ENCODE data around the gene FAAP100.

DNA sequence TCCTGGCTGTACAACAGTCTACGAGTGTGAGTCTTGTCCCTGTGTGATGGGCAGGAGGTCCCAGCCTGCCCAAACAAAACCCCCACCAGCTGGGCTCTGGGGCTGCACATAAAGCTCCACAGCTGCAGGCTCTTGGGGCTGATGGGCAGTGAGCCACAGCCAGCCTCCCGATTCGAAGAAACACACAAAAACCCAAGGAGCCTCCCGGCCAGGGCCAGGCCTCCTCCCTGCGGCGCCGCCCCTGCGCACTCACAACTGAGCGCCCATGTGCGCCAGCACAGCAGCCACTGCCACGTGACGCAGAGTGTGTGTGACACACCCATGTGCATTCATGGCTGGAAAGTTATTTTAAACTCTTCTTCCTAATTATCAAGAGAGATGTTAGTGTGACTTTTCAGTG is 30.6 kb upstream of the FAAP100 start:
- TF ChIP-seq POLR2AphosphoS5 (IDR thresholded peaks at IDR 0.05; ENCODE audit: insufficient read depth in 1 of 2, low read depth in 1 of 2): no peak
- TF ChIP-seq, protein P1, sequence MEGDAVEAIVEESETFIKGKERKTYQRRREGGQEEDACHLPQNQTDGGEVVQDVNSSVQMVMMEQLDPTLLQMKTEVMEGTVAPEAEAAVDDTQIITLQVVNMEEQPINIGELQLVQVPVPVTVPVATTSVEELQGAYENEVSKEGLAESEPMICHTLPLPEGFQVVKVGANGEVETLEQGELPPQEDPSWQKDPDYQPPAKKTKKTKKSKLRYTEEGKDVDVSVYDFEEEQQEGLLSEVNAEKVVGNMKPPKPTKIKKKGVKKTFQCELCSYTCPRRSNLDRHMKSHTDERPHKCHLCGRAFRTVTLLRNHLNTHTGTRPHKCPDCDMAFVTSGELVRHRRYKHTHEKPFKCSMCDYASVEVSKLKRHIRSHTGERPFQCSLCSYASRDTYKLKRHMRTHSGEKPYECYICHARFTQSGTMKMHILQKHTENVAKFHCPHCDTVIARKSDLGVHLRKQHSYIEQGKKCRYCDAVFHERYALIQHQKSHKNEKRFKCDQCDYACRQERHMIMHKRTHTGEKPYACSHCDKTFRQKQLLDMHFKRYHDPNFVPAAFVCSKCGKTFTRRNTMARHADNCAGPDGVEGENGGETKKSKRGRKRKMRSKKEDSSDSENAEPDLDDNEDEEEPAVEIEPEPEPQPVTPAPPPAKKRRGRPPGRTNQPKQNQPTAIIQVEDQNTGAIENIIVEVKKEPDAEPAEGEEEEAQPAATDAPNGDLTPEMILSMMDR (IDR thresholded peaks at IDR 0.05): no peak

Data from vagina (tissue), 2 donors.